ENCODE measurements around the gene DHRS13. TPM values are rescaled to one million over a fixed set of nuclear protein-coding genes. Genes with fewer than 3 reads are reported as not detected.

Gene DHRS13
- total RNA-seq, 3 donors from 2014 or later = 7.1 to 10.1 (median 7.3) TPM

DNA sequence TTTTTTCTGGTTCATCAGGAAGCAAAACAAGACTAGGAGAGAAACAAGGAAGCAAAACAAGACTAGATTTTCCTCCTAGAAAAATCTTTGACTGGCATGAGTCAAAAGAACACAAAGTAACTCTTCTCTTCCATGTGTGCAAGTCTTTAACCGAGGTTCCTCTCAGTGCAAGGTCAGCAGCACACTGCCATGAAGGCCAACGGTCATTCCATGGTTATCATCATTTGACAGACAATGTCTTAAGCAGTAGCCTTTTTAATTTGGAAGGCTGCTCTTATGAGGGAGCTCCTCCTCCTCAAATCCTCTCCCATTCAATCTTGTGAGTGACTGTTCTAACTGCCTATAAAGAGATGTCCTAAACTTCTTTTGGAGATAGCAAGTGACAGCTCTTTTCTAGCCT is 15.4 kb upstream of the DHRS13 start:
- TF ChIP-seq, protein P1, sequence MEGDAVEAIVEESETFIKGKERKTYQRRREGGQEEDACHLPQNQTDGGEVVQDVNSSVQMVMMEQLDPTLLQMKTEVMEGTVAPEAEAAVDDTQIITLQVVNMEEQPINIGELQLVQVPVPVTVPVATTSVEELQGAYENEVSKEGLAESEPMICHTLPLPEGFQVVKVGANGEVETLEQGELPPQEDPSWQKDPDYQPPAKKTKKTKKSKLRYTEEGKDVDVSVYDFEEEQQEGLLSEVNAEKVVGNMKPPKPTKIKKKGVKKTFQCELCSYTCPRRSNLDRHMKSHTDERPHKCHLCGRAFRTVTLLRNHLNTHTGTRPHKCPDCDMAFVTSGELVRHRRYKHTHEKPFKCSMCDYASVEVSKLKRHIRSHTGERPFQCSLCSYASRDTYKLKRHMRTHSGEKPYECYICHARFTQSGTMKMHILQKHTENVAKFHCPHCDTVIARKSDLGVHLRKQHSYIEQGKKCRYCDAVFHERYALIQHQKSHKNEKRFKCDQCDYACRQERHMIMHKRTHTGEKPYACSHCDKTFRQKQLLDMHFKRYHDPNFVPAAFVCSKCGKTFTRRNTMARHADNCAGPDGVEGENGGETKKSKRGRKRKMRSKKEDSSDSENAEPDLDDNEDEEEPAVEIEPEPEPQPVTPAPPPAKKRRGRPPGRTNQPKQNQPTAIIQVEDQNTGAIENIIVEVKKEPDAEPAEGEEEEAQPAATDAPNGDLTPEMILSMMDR (IDR thresholded peaks at IDR 0.05) = no peak
- no peak overlapping the region for H3K4me3 ChIP-seq
- no peaks in the 10 kb centered on the region for H3K4me1 ChIP-seq (ENCODE audit: low read depth)
- no peaks in the 10 kb centered on the region for H3K9me3 ChIP-seq
- no peak for ATAC-seq
- intact Hi-C loops (cut with DNase I, micrococcal nuclease) = loop anchor here in 1 of 2 donors (10.0 kb wide), 1 partner anchor 163 kb away; no protein-coding TSS in a partner anchor
- DNase-seq = no peak
- peaks cover 15% of the 10 kb centered on the region for H3K36me3 ChIP-seq (ENCODE audit: low read depth)

DNA sequence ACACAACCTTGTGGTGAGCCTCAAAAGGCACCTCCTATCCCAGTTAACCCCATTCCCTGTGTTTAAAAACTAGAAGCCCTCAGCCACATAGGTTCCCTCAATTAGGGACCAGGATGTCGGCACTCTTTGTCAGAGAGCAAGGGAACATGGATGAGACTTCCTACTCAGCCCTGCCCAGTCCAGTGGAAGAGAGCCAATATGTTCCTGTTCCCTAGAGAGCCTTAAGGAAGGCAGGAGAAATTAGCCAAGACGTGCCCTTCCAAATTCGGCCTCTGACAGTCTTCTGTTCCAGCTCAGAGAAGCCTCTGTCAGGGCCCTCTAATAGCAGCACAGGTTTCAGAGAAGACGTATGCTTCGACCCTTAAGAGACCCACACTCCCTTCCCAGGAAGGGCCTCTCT is 14.6 kb upstream of the DHRS13 start:
- TF ChIP-seq, protein P1 (IDR thresholded peaks at IDR 0.05) = no peak
- Histone ChIP-seq H3K4me3 (no peak overlapping the region), H3K36me3 (ENCODE audit: low read depth) (peaks cover 15% of the 10 kb centered on the region), H3K4me1 (ENCODE audit: low read depth) (peaks cover 5% of the 10 kb centered on the region), H3K9me3 (no peaks in the 10 kb centered on the region)
- ATAC-seq = no peak
- intact Hi-C loops (cut with DNase I, micrococcal nuclease) = loop anchor here in 1 of 2 donors (10.0 kb wide), 1 partner anchor 163 kb away; no protein-coding TSS in a partner anchor
- no peak for DNase-seq

DNA sequence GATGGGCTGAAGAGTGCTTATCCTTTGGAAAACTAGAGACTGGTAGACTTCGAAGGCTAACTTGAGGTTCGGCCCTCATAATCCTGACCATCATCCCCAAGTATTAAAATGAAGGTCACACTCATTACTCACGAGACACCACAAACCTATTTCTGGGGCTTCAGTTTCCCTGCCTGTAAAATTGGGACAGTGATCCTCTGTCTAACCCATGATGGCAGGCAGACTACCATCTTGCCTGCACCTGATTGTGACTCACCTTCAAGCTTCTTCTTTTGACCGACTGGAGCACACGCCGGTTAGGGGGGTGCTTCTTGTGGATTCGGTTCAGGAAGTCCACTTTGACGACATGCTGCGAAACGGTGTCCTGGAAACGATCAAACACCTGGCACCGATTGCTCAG is 14.2 kb upstream of the DHRS13 start:
- no peak for ATAC-seq
- intact Hi-C loops (cut with DNase I, micrococcal nuclease) = loop anchor here in 1 of 2 donors (10.0 kb wide), 1 partner anchor 162 kb away; no protein-coding TSS in a partner anchor
- peaks cover 15% of the 10 kb centered on the region for H3K36me3 ChIP-seq (ENCODE audit: low read depth)

DNA sequence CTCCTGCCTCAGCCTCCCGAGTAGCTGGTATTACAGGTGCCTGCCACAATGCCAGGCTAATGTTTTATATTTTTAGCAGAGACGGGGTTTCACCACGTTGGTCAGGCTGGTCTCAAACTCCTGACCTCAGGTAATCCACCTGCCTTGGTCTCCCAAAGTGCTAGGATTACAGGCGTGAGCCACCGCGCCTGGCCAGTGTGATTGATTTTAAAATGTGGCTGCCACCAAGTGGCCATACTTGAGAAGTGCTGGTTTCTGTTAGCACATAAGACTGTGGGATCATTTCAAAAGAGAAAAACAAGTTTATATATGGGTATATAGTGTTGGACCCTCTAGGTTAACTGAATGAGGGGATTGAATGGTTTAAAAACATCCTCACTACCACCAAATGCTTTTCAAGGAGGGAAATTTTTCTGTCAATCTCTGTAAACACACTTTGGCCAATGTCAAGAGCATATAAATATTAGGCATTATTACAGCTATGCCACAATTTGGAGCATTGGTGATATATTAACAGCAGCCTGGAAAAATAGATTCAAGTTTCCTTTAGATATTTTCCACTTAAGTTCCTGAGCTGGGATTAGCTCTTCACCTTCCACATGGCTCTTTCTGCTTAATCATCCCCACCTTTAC is 13.5 kb upstream of the DHRS13 start:
- Histone ChIP-seq H3K4me3 (no peak overlapping the region), H3K9me3 (no peaks in the 10 kb centered on the region), H3K36me3 (ENCODE audit: low read depth) (peaks cover 15% of the 10 kb centered on the region), H3K4me1 (ENCODE audit: low read depth) (peaks cover 12% of the 10 kb centered on the region)
- ATAC-seq (peak; percentile 69), DNase-seq (peak in 1 of 3 donors; percentile 73)
- TF ChIP-seq, protein P1 (IDR thresholded peaks at IDR 0.05) = no peak
- intact Hi-C loops (cut with DNase I, micrococcal nuclease) = loop anchor here in 1 of 2 donors (10.0 kb wide), 1 partner anchor 162 kb away; no protein-coding TSS in a partner anchor

More for the DNA sequence above, 14.2 kb upstream of the DHRS13 start:
- Histone ChIP-seq H3K9me3 (no peaks in the 10 kb centered on the region), H3K4me1 (ENCODE audit: low read depth) (peaks cover 6% of the 10 kb centered on the region), H3K4me3 (no peak overlapping the region)
- TF ChIP-seq, protein P1 (IDR thresholded peaks at IDR 0.05) = no peak
- no peak for DNase-seq

DNA sequence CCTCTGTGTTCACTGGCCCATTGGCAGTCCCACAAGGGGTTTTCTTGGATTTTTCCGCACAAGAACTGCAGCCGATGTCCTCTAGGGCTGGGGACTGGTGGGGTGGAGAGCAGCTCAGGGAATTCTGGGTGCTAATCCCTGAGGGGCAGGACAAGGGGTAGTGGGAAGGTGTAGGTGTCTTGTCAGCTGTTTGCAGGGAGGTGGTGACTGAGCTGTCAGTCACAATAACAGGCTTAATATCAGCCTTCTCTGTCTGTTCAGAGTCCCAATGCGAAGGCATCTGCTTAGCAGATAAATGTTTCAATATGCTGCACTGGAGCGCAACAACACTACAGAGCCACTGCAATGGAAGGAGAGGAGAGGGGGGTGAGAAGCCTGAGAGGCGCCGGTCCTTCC is 10.1 kb upstream of the DHRS13 start:
- DNase-seq (no peak), ATAC-seq (no peak)
- no peak overlapping the region for H3K4me3 ChIP-seq
- intact Hi-C loops (cut with DNase I, micrococcal nuclease) = loop anchor here in 1 of 2 donors (10.0 kb wide), 1 partner anchor 158 kb away; no protein-coding TSS in a partner anchor
- H3K9me3 ChIP-seq = no peaks in the 10 kb centered on the region
- H3K36me3 ChIP-seq (ENCODE audit: low read depth) = peaks cover 23% of the 10 kb centered on the region
- TF ChIP-seq, protein P1 (IDR thresholded peaks at IDR 0.05) = no peak
- H3K4me1 ChIP-seq (ENCODE audit: low read depth) = peaks cover 12% of the 10 kb centered on the region

Measured in mucosa of descending colon (tissue), 3 donors.